Measurements from ENCODE around the gene CRYAB.
A peak's percentile ranks its signal among the peaks of the same experiment; 100 is the strongest.

CRYAB gene

GRCh38 chr11:111918390-111919256, 7.1 kb upstream of the CRYAB start, which contains the start of gene C11orf52:
C11orf52 (plus strand) TSS chr11:111918913; CDS start chr11:111918973, 60 bp downstream.
- H3K4me3 ChIP-seq, result no peak within 1 kb of the TSS
- TF ChIP-seq, protein P1, sequence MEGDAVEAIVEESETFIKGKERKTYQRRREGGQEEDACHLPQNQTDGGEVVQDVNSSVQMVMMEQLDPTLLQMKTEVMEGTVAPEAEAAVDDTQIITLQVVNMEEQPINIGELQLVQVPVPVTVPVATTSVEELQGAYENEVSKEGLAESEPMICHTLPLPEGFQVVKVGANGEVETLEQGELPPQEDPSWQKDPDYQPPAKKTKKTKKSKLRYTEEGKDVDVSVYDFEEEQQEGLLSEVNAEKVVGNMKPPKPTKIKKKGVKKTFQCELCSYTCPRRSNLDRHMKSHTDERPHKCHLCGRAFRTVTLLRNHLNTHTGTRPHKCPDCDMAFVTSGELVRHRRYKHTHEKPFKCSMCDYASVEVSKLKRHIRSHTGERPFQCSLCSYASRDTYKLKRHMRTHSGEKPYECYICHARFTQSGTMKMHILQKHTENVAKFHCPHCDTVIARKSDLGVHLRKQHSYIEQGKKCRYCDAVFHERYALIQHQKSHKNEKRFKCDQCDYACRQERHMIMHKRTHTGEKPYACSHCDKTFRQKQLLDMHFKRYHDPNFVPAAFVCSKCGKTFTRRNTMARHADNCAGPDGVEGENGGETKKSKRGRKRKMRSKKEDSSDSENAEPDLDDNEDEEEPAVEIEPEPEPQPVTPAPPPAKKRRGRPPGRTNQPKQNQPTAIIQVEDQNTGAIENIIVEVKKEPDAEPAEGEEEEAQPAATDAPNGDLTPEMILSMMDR (IDR thresholded peaks at IDR 0.05), result no peak
- DNase-seq, result no peak
- H3K27ac ChIP-seq, result peak within 1 kb of the TSS; percentile 37 to 98
- no peaks in the 10 kb centered on the region for H3K27me3 ChIP-seq
- H3K36me3 ChIP-seq, result peaks cover 0 to 5% (median 4%) of the 10 kb centered on the region in 3 donors
- H3K4me1 ChIP-seq, result peaks cover 0 to 69% (median 23%) of the 10 kb centered on the region in 4 donors
- H3K9me3 ChIP-seq, result no peaks in the 10 kb centered on the region
- intact Hi-C loops (cut with DNase I; ENCODE audit: low total_unique reads), result no loop called here

DNA sequence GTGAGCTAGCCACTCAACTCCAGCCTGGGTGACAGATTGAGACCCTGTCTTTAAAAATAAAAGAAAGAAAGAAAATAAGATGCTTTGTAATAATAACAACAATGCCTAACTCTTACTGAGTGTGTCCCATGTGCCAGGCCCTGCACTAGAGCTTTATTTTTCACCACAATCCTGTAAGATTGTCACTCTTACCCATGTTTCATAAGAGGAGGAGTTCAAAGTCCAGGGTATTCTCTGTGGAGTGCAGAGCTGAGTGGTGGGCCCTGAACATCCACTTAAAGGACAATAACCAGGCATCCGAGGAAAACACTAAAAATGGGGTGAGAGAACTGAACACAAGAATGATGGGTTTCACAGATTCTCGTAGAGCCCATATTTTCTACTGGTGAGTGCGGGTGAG, 6.2 kb upstream of the CRYAB start:
- H3K27me3 ChIP-seq, result no peaks in the 10 kb centered on the region
- peaks cover 0 to 5% (median 4%) of the 10 kb centered on the region in 3 donors for H3K36me3 ChIP-seq
- intact Hi-C loops (cut with DNase I; ENCODE audit: low total_unique reads), result no loop called here
- DNase-seq, result no peak
- H3K4me3 ChIP-seq, result no peak overlapping the region
- TF ChIP-seq, protein P1 (IDR thresholded peaks at IDR 0.05), result no peak
- H3K27ac ChIP-seq, result peak overlapping the region; percentile 37 to 98
- H3K4me1 ChIP-seq, result peaks cover 0 to 63% (median 23%) of the 10 kb centered on the region in 4 donors
- H3K9me3 ChIP-seq, result no peaks in the 10 kb centered on the region

GRCh38 chr11:111917312-111917711, 5.7 kb upstream of the CRYAB start:
- H3K27ac ChIP-seq, result peak overlapping the region in 1 of 2 donors; percentile 98
- no peaks in the 10 kb centered on the region for H3K9me3 ChIP-seq
- H3K4me1 ChIP-seq, result peaks cover 0 to 59% (median 21%) of the 10 kb centered on the region in 4 donors
- H3K36me3 ChIP-seq, result peaks cover 0 to 5% (median 4%) of the 10 kb centered on the region in 3 donors
- intact Hi-C loops (cut with DNase I; ENCODE audit: low total_unique reads), result no loop called here
- no peak for DNase-seq
- TF ChIP-seq, protein P1 (IDR thresholded peaks at IDR 0.05), result no peak
- H3K27me3 ChIP-seq, result no peaks in the 10 kb centered on the region
- H3K4me3 ChIP-seq, result no peak overlapping the region

DNA sequence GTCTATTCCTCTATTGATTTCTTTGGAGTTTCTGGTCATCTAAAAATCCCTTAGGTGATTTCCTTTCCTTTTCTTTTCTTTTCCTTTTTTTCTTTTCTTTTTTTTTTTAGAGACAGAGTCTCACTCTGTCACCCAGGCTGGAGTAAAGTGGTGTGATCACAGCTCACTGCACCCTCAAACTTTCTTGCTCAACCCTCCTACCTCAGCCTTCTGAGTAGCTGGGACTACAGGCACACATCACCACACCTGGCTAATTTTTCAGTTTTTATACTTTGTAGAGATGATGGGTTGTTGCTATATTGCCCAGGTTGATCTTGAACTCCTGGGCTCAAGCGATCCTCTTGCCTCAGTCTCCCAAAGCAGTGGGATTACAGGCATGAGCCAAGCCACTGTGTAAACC, 5.2 kb upstream of the CRYAB start:
- TF ChIP-seq, protein P1 (IDR thresholded peaks at IDR 0.05), result no peak
- Histone ChIP-seq H3K4me3 (no peak overlapping the region), H3K27me3 (no peaks in the 10 kb centered on the region), H3K9me3 (no peaks in the 10 kb centered on the region), H3K4me1 (peaks cover 0 to 53% (median 18%) of the 10 kb centered on the region in 4 donors), H3K27ac (peak overlapping the region in 1 of 2 donors; percentile 98), H3K36me3 (peaks cover 0 to 5% (median 4%) of the 10 kb centered on the region in 3 donors)
- intact Hi-C loops (cut with DNase I; ENCODE audit: low total_unique reads), result no loop called here
- no peak for DNase-seq

- peaks cover under 1 to 12% (median 3%) of the 10 kb centered on the region in 3 donors for H3K36me3 ChIP-seq
- intact Hi-C loops (cut with DNase I; ENCODE audit: low total_unique reads), result loop anchor here (2.0 kb wide), 1 partner anchor 13 kb away; no protein-coding TSS in a partner anchor
- DNase-seq, result peak; percentile 84 to 89
- H3K27me3 ChIP-seq, result no peaks in the 10 kb centered on the region
- peak overlapping the region; percentile 92 to 98 for H3K27ac ChIP-seq
- H3K4me1 ChIP-seq, result peaks cover 0 to 59% (median 16%) of the 10 kb centered on the region in 4 donors
- peak overlapping the region; percentile 70 to 84 for H3K4me3 ChIP-seq
- TF ChIP-seq, protein P1 (IDR thresholded peaks at IDR 0.05), result no peak
- H3K9me3 ChIP-seq, result no peaks in the 10 kb centered on the region
Measured at GRCh38 chr11:111913997-111914396, 2.4 kb upstream of the CRYAB start.
